ENCODE results near the gene DMD. TPM values are rescaled to one million over a fixed set of nuclear protein-coding genes. Genes with fewer than 3 reads are reported as not detected.

The DMD gene
- total RNA-seq, 1 donor from 2014 or later: 30.6 TPM

GRCh38 chrX:32774966-32775365, 436.4 kb downstream of the DMD start:
- Histone ChIP-seq H3K4me2 (no peak overlapping the region), H4K20me1 (ENCODE audit: low read depth) (no peaks in the 10 kb centered on the region), H3K9ac (no peak overlapping the region), H3K36me3 (no peaks in the 10 kb centered on the region), H3K4me1 (no peaks in the 10 kb centered on the region), H3K4me3 (no peak overlapping the region), H3K9me3 (ENCODE audit: low read depth) (no peaks in the 10 kb centered on the region), H3K27ac (no peak overlapping the region), H3K79me2 (ENCODE audit: low read depth) (no peaks in the 10 kb centered on the region), H3K27me3 (no peaks in the 10 kb centered on the region), H2AFZ (replicated peaks) (no peak overlapping the region), H3F3A (ENCODE audit: low read depth) (no peaks in the 10 kb centered on the region)
- no peak for DNase-seq (ENCODE audit: low spot score)
- TF ChIP-seq CTCF (IDR thresholded peaks at IDR 0.05) (no peak), EZH2phosphoT487 (IDR thresholded peaks at IDR 0.05) (no peak), EZH2 (IDR thresholded peaks at IDR 0.05) (no peak)
- peaks cover 2% of the 10 kb centered on the region for H3K9me3 Mint-ChIP-seq
- H3K27me3 Mint-ChIP-seq (ENCODE audit: insufficient read depth, low read depth): peaks cover 2% of the 10 kb centered on the region
- no peak overlapping the region for H3K27ac Mint-ChIP-seq
- H3K4me1 Mint-ChIP-seq: no peaks in the 10 kb centered on the region
- no peak overlapping the region for H3K4me3 Mint-ChIP-seq
- H3K36me3 Mint-ChIP-seq: no peaks in the 10 kb centered on the region

- Histone ChIP-seq H3F3A (ENCODE audit: low read depth) (no peaks in the 10 kb centered on the region), H3K4me1 (no peaks in the 10 kb centered on the region), H3K9me3 (ENCODE audit: low read depth) (no peaks in the 10 kb centered on the region), H4K20me1 (ENCODE audit: low read depth) (no peaks in the 10 kb centered on the region), H3K27ac (no peak overlapping the region), H3K36me3 (no peaks in the 10 kb centered on the region), H3K4me2 (no peak overlapping the region), H3K79me2 (ENCODE audit: low read depth) (no peaks in the 10 kb centered on the region), H3K9ac (no peak overlapping the region), H3K4me3 (no peak overlapping the region), H2AFZ (replicated peaks) (no peak overlapping the region), H3K27me3 (no peaks in the 10 kb centered on the region)
- TF ChIP-seq EZH2 (IDR thresholded peaks at IDR 0.05) (no peak), EZH2phosphoT487 (IDR thresholded peaks at IDR 0.05) (no peak), CTCF (IDR thresholded peaks at IDR 0.05) (no peak)
- Mint-ChIP-seq H3K4me1 (no peaks in the 10 kb centered on the region), H3K36me3 (no peaks in the 10 kb centered on the region), H3K4me3 (no peak overlapping the region), H3K27me3 (ENCODE audit: insufficient read depth, low read depth) (peaks cover 2% of the 10 kb centered on the region), H3K9me3 (peaks cover 4% of the 10 kb centered on the region), H3K27ac (no peak overlapping the region)
- no peak for DNase-seq (ENCODE audit: low spot score)
Measured at GRCh38 chrX:32749070-32749469, 462.3 kb downstream of the DMD start.

GRCh38 chrX:32745323-32745722, 466.0 kb downstream of the DMD start:
- Mint-ChIP-seq H3K9me3 (no peaks in the 10 kb centered on the region), H3K27ac (no peak overlapping the region), H3K4me1 (no peaks in the 10 kb centered on the region), H3K27me3 (ENCODE audit: insufficient read depth, low read depth) (no peaks in the 10 kb centered on the region), H3K4me3 (no peak overlapping the region), H3K36me3 (no peaks in the 10 kb centered on the region)
- no peak overlapping the region for H2AFZ ChIP-seq (replicated peaks)
- H3K4me1 ChIP-seq: no peaks in the 10 kb centered on the region
- H3K79me2 ChIP-seq (ENCODE audit: low read depth): no peaks in the 10 kb centered on the region
- no peak overlapping the region for H3K4me2 ChIP-seq
- no peak overlapping the region for H3K9ac ChIP-seq
- no peaks in the 10 kb centered on the region for H3F3A ChIP-seq (ENCODE audit: low read depth)
- no peaks in the 10 kb centered on the region for H3K27me3 ChIP-seq
- H3K27ac ChIP-seq: no peak overlapping the region
- H4K20me1 ChIP-seq (ENCODE audit: low read depth): no peaks in the 10 kb centered on the region
- no peak overlapping the region for H3K4me3 ChIP-seq
- no peaks in the 10 kb centered on the region for H3K36me3 ChIP-seq
- TF ChIP-seq EZH2phosphoT487 (IDR thresholded peaks at IDR 0.05) (no peak), EZH2 (IDR thresholded peaks at IDR 0.05) (no peak), CTCF (IDR thresholded peaks at IDR 0.05) (no peak)
- no peaks in the 10 kb centered on the region for H3K9me3 ChIP-seq (ENCODE audit: low read depth)
- DNase-seq (ENCODE audit: low spot score): no peak

All from neural progenitor cell (in vitro differentiated cells).